A549 (cell line): ENCODE data around the gene DAGLA. TPM values are rescaled to one million over a fixed set of nuclear protein-coding genes. Genes with fewer than 3 reads are reported as not detected.

Source experiments
- ATAC-seq, 2 experiments: fragments of 200-7000 bp in 1 of 2; fragments of >200 bp in 1 of 2; cut with Nextera tagmentation in 1 of 2; cut with Tn5 transposase in 1 of 2; 3 replicates each; pipeline versions ENCODE4 v1.8.0 to v1.9.1; 2018 to 2020; ENCODE audit warnings: mild to moderate bottlenecking in 1 of 2, moderate library complexity in 1 of 2
- CTCF ChIA-PET: fragments of 300-600 bp; sonication (Branson Sonifier 250); formaldehyde crosslinking; extraction: SDS; loops from one replicate; lab custom pipeline; 2021; ENCODE audit warnings: antibody characterized with exemption, inconsistent platforms; lab: Yijun Ruan, JAX
- POLR2A ChIA-PET: fragments of 350-600 bp; formaldehyde crosslinking; extraction: SDS; loops from one replicate; lab custom pipeline; 2021; ENCODE audit warnings: antibody characterized with exemption, inconsistent platforms; lab: Yijun Ruan, JAX
- DNase-seq, 2 experiments: peaks; one replicate each; pipeline versions ENCODE4 v3.0.0 to v3.0.0-alpha.2; 2011 to 2016; ENCODE audit warnings: low read depth in 1 of 2, low spot score in 1 of 2
- FAIRE-seq: peaks from 2 replicates; lab custom pipeline; 2011; peaks lifted over from hg19 to GRCh38; lab: Jason Lieb, UNC
- H3K27ac ChIP-seq, 2 experiments: fragments of >200 bp; sonication (Bioruptor Twin); formaldehyde crosslinking; 3 replicates each; pipeline ENCODE4 v1.5.1; 2016 to 2017
- H3K4me1 ChIP-seq: fragments of >200 bp; sonication (Bioruptor Twin); formaldehyde crosslinking; 3 replicates; pipeline ENCODE4 v1.6.1; 2016
- H3K4me2 ChIP-seq: fragments of >200 bp; sonication (Bioruptor Twin); formaldehyde crosslinking; 3 replicates; pipeline ENCODE4 v1.6.1; 2016
- H3K4me3 ChIP-seq: fragments of >200 bp; sonication (Bioruptor Twin); formaldehyde crosslinking; 3 replicates; pipeline ENCODE4 v1.5.1; 2016
- H3K9me3 ChIP-seq: fragments of >200 bp; sonication (Bioruptor Twin); formaldehyde crosslinking; 3 replicates; pipeline ENCODE4 v1.6.1; 2016
- BHLHE40 ChIP-seq: IDR thresholded peaks from 2 replicates; pipeline ENCODE4 v1.6.1; 2012; ENCODE audit warnings: low read depth, low read length, inconsistent platforms
- CBX2 ChIP-seq: fragments of 200-600 bp; sonication (generic); IDR thresholded peaks from 2 replicates; pipeline ENCODE4 v1.6.1; 2016; ENCODE audit warnings: low read depth, mild to moderate bottlenecking, borderline replicate concordance
- CBX8 ChIP-seq: fragments of 200-600 bp; sonication (generic); IDR thresholded peaks from 2 replicates; pipeline ENCODE4 v1.6.1; 2016
- CEBPB ChIP-seq, 2 experiments: fragments of >200 bp in 1 of 2; sonication (Bioruptor Twin) in 1 of 2; formaldehyde crosslinking in 1 of 2; IDR thresholded peaks; 2 replicates each; pipeline ENCODE4 v1.6.1; 2012 to 2016
- CHD2 ChIP-seq: fragments of 150-350 bp; IDR thresholded peaks from 2 replicates; pipeline ENCODE4 v1.6.1; 2014; ENCODE audit warnings: low read length; ENCODE audit not compliant: partially characterized antibody
- EHF ChIP-seq: fragments of 250-450 bp; sonication (Bioruptor Pico); IDR thresholded peaks from 2 replicates; pipeline ENCODE4 v1.5.0; 2020; ENCODE audit warnings: mild to moderate bottlenecking
- EHMT2 ChIP-seq: fragments of 200-600 bp; sonication (generic); IDR thresholded peaks from 2 replicates; pipeline ENCODE4 v1.6.1; 2016; ENCODE audit warnings: antibody characterized with exemption, low read depth, mild to moderate bottlenecking, moderate library complexity
- FOXS1 ChIP-seq: fragments of 250-450 bp; sonication (Bioruptor Pico); IDR thresholded peaks from 2 replicates; pipeline ENCODE4 v1.5.0; 2020; ENCODE audit warnings: mild to moderate bottlenecking, moderate library complexity
- HEYL ChIP-seq: fragments of 250-450 bp; sonication (Bioruptor Pico); IDR thresholded peaks from 2 replicates; pipeline ENCODE4 v1.8.0; 2021; ENCODE audit warnings: mild to moderate bottlenecking, moderate library complexity
- HOXA7 ChIP-seq: fragments of 250-450 bp; sonication (Bioruptor Pico); IDR thresholded peaks from 2 replicates; pipeline ENCODE4 v1.5.0; 2020; ENCODE audit warnings: mild to moderate bottlenecking, moderate library complexity
- HOXB13 ChIP-seq: fragments of 250-450 bp; sonication (Bioruptor Pico); IDR thresholded peaks from 2 replicates; pipeline ENCODE4 v1.5.0; 2020; ENCODE audit warnings: low read depth, mild to moderate bottlenecking, moderate library complexity
- HOXB5 ChIP-seq: fragments of 250-450 bp; sonication (Bioruptor Pico); IDR thresholded peaks from 2 replicates; pipeline ENCODE4 v1.5.0; 2020; ENCODE audit warnings: mild to moderate bottlenecking, moderate library complexity
- JUNB ChIP-seq: fragments of >200 bp; sonication (Bioruptor Twin); formaldehyde crosslinking; IDR thresholded peaks from 2 replicates; pipeline ENCODE4 v1.6.1; 2016
- KDM5A ChIP-seq: fragments of 200-600 bp; sonication (generic); IDR thresholded peaks from 2 replicates; pipeline ENCODE4 v1.6.1; 2016; ENCODE audit warnings: antibody characterized with exemption, mild to moderate bottlenecking
- MAZ ChIP-seq: fragments of 150-350 bp; IDR thresholded peaks from 2 replicates; pipeline ENCODE4 v1.6.1; 2014; ENCODE audit warnings: antibody characterized with exemption, low read depth, low read length, borderline replicate concordance
- RCOR1 ChIP-seq: fragments of 150-350 bp; IDR thresholded peaks from 2 replicates; pipeline ENCODE4 v1.6.1; 2014; ENCODE audit warnings: antibody characterized with exemption, low read length, low read depth
- SMC3 ChIP-seq: fragments of >200 bp; sonication (Bioruptor Twin); formaldehyde crosslinking; IDR thresholded peaks from 3 replicates; pipeline ENCODE4 v1.6.1; 2018; ENCODE audit warnings: inconsistent platforms
- SREBF2 ChIP-seq: fragments of 450-650 bp; IDR thresholded peaks from 2 replicates; pipeline ENCODE4 v1.6.1; 2014; ENCODE audit warnings: mild to moderate bottlenecking, moderate library complexity
- TFCP2L1 ChIP-seq: fragments of 250-450 bp; sonication (Bioruptor Pico); IDR thresholded peaks from 2 replicates; pipeline ENCODE4 v1.5.0; 2021; ENCODE audit warnings: mild to moderate bottlenecking
- ZFP36 ChIP-seq: fragments of 450-650 bp; IDR thresholded peaks from 2 replicates; pipeline ENCODE4 v1.6.1; 2014; ENCODE audit warnings: borderline replicate concordance; ENCODE audit not compliant: partially characterized antibody
- ZNF302 ChIP-seq: fragments of 250-450 bp; sonication (Bioruptor Pico); IDR thresholded peaks from 2 replicates; pipeline ENCODE4 v1.9.0; 2021; ENCODE audit warnings: inconsistent platforms, mild to moderate bottlenecking, moderate library complexity
- ZSCAN20 ChIP-seq: fragments of 250-450 bp; sonication (Bioruptor Pico); IDR thresholded peaks from 2 replicates; pipeline ENCODE4 v1.8.0; 2022; ENCODE audit warnings: mild to moderate bottlenecking, moderate library complexity
- WGBS: methylation state at CpG from one replicate; pipeline ENCODE4 v1.1.6; 2017; ENCODE audit errors: missing lambda C conversion rate; 5-methylcytosine and 5-hydroxymethylcytosine counted together
- polyA plus RNA-seq, 4 experiments: library from polyadenylated mRNA; depleted of rRNA in 3 of 4; stranded (reverse); fragments of >200 nt; fragmentation: RNase III in 1 of 4; extraction: RNeasy Plus Mini Kit Qiagen cat#74134 plus additional on column Dnase treatment in 1 of 4; gene quantifications; 2 replicates in 3 of 4; 3 replicates in 1 of 4; pipeline ENCODE4 v1.2.3, GENCODE V29; 2011 to 2017
- TF ChIP-seq, protein P1 (sequence below): fragments of >200 bp; sonication (Bioruptor Twin); formaldehyde crosslinking; IDR thresholded peaks from 2 replicates; pipeline ENCODE4 v1.6.1; 2016
- TF ChIP-seq, protein P2 (sequence below): fragments of 150-350 bp; IDR thresholded peaks from 2 replicates; pipeline ENCODE4 v1.6.1; 2014; ENCODE audit warnings: low read depth, mild to moderate bottlenecking, low read length
- TF ChIP-seq, protein P3 (sequence below): IDR thresholded peaks from 2 replicates; pipeline ENCODE4 v1.6.1; 2012
- TF ChIP-seq, protein P4 (sequence below): IDR thresholded peaks from 2 replicates; pipeline ENCODE4 v1.6.1; 2012

The DAGLA gene
- polyA plus RNA-seq, 2 of the 4 experiments (the other 2 are of a cell fraction): 0.93 to 2.5 TPM

DNA sequence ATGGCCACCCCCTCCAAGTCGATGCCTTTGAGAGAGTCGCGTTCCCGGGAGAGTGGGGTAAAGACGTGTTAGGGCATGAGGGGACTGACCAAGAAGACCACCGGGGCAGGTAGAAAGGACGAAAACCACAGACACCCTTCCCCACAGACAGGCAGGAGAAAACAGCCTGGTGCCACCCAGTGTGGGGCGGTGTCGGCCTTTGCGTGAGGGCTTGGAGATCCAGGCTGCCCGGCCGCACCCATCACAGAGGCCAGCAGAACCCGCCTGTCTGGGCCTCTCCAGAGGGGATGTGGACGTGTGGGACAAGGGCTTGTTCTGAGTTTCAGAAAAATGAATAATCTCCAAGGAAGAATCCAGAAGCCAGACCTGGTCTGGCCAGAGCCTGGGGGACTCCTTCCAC lies 30.8 kb downstream of the DAGLA start:
- DNase-seq: no peak
- no peak overlapping the region for H3K27ac ChIP-seq
- H3K4me1 ChIP-seq: peaks cover 2% of the 10 kb centered on the region; the same call in 2 of the 3 replicates
- H3K4me2 ChIP-seq: no peak overlapping the region
- no peak for TF ChIP-seq EHF (CRISPR knock-in tag)
- TF ChIP-seq SREBF2: no peak
- 84% methylated on average over 14 of the region's 14 CpGs for WGBS
- H3K4me3 ChIP-seq: no peak overlapping the region
- POLR2A ChIA-PET: no interaction called here
- H3K9me3 ChIP-seq: no peaks in the 10 kb centered on the region
- no peak for ATAC-seq
- CTCF ChIA-PET: interaction anchor here (1.2 to 3.2 kb wide), 5 partner anchors 12 to 72 kb away, joined by 3 to 13 read pairs (median 10); no protein-coding TSS in a partner anchor
- no peak for FAIRE-seq

DNA sequence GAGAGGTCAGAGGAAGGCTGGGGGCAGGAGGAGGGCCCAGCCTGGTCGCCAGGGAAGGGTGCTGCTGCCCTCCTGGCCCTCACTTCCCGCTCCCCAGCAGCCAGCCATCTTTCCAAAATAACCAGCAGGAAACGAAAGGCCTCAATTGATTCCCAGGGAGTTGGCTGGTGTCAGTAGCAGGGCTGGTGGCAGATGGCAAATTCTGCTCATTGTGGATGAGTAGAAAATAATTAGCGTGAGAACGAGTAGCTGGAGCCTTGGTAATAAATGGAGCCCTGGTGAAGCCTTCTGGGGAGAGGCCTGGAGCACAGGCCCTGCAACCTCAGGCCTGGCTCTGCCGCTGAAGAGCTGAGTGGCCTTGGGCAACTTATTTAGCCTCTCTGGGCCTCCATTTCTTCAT lies 31.3 kb downstream of the DAGLA start:
- ChIA-PET POLR2A (no interaction called here), CTCF (interaction anchor here (1.2 to 5.4 kb wide), 5 partner anchors 11 to 42 kb away, joined by 3 to 27 read pairs (median 5); no protein-coding TSS in a partner anchor)
- H3K4me1 ChIP-seq: peaks cover 7% of the 10 kb centered on the region
- no peak for DNase-seq
- no peak for FAIRE-seq
- 95% methylated on average over 5 of the region's 6 CpGs for WGBS
- TF ChIP-seq, protein P1, sequence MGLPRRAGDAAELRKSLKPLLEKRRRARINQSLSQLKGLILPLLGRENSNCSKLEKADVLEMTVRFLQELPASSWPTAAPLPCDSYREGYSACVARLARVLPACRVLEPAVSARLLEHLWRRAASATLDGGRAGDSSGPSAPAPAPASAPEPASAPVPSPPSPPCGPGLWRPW: no peak
- no peak for TF ChIP-seq EHMT2
- TF ChIP-seq HOXB5: no peak
- no peak overlapping the region for H3K27ac ChIP-seq
- no peaks in the 10 kb centered on the region for H3K9me3 ChIP-seq
- H3K4me3 ChIP-seq: no peak overlapping the region
- H3K4me2 ChIP-seq: no peak overlapping the region
- ATAC-seq: no peak

DNA sequence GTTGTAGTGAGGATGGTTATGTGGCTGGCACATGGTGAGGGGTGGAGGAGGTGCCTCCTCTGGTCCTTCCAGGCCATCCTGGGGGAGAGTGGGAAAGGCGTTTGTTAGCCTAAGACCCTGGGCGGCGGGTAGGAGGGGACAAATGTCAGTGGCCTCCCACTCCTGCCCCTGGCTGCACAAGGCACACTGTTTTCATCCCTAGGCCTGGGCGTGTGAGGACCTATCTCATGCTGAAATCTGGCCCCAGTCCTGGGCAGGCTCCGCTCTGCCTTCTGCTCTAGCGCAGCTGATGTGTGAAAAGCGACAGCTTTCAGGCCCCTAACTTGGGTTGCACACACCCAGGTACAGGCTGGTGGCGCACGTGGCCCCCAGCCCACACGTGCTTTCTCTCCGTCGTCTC lies 32.1 kb downstream of the DAGLA start:
- no peaks in the 10 kb centered on the region for H3K9me3 ChIP-seq
- no peak overlapping the region for H3K27ac ChIP-seq
- DNase-seq (no peak), FAIRE-seq (no peak), ATAC-seq (no peak)
- CTCF ChIA-PET: interaction anchor here (0.7 to 5.4 kb wide), 5 partner anchors 12 to 74 kb away, joined by 3 to 27 read pairs (median 5); no protein-coding TSS in a partner anchor
- POLR2A ChIA-PET: no interaction called here
- TF ChIP-seq HEYL: no peak
- TF ChIP-seq, protein P2, sequence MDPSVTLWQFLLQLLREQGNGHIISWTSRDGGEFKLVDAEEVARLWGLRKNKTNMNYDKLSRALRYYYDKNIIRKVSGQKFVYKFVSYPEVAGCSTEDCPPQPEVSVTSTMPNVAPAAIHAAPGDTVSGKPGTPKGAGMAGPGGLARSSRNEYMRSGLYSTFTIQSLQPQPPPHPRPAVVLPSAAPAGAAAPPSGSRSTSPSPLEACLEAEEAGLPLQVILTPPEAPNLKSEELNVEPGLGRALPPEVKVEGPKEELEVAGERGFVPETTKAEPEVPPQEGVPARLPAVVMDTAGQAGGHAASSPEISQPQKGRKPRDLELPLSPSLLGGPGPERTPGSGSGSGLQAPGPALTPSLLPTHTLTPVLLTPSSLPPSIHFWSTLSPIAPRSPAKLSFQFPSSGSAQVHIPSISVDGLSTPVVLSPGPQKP: no peak
- TF ChIP-seq CBX8: no peak
- TF ChIP-seq CHD2: no peak
- no peak for TF ChIP-seq BHLHE40
- no peak for TF ChIP-seq RCOR1
- no peak for TF ChIP-seq ZNF302 (CRISPR knock-in tag)
- TF ChIP-seq TFCP2L1 (CRISPR knock-in tag): no peak
- no peak for TF ChIP-seq HOXB5
- TF ChIP-seq, protein P3, sequence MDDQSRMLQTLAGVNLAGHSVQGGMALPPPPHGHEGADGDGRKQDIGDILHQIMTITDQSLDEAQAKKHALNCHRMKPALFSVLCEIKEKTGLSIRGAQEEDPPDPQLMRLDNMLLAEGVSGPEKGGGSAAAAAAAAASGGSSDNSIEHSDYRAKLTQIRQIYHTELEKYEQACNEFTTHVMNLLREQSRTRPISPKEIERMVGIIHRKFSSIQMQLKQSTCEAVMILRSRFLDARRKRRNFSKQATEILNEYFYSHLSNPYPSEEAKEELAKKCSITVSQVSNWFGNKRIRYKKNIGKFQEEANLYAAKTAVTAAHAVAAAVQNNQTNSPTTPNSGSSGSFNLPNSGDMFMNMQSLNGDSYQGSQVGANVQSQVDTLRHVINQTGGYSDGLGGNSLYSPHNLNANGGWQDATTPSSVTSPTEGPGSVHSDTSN: no peak
- no peak for TF ChIP-seq KDM5A
- TF ChIP-seq CBX2: no peak
- peaks cover 13% of the 10 kb centered on the region for H3K4me1 ChIP-seq
- WGBS: 93% methylated on average over 12 of the region's 12 CpGs
- H3K4me3 ChIP-seq: no peak overlapping the region
- no peak overlapping the region for H3K4me2 ChIP-seq

DNA sequence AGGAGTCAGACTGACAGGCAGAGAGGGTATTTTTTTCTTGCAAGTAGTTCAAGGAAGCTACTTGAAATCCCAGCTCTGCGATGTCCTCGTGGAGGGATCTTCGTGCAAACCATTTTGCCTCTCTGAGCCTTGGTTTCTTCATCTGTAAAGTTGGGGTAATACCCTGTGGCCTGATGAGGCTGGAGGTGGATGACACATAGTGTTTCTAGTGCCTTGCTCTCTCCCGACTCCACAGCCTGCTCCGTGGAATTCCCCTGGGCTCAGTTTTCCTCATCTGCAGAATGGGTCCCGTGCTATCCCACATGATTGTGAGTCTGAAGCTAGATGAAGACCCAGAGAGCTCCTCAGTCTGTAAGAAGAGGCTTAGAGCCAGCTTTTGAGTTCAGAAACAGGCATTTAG lies 32.7 kb downstream of the DAGLA start:
- DNase-seq (no peak), ATAC-seq (no peak), FAIRE-seq (no peak)
- Histone ChIP-seq H3K4me3 (no peak overlapping the region), H3K4me2 (no peak overlapping the region), H3K4me1 (peaks cover 14% of the 10 kb centered on the region), H3K9me3 (no peaks in the 10 kb centered on the region), H3K27ac (no peak overlapping the region)
- ChIA-PET CTCF (interaction anchor here (0.7 to 5.4 kb wide), 6 partner anchors 11 to 203 kb away, joined by 3 to 27 read pairs (median 6); no protein-coding TSS in a partner anchor), POLR2A (no interaction called here)
- no peak for TF ChIP-seq JUNB
- no peak for TF ChIP-seq ZFP36
- TF ChIP-seq CBX2: no peak
- TF ChIP-seq CEBPB (IDR thresholded peaks at IDR 0.05): no peak
- TF ChIP-seq, protein P3: no peak
- TF ChIP-seq SMC3: no peak
- TF ChIP-seq ZSCAN20: no peak
- TF ChIP-seq, protein P4, sequence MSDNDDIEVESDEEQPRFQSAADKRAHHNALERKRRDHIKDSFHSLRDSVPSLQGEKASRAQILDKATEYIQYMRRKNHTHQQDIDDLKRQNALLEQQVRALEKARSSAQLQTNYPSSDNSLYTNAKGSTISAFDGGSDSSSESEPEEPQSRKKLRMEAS: no peak
- TF ChIP-seq HOXB13: no peak
- no peak for TF ChIP-seq MAZ
- no peak for TF ChIP-seq FOXS1 (CRISPR knock-in tag)
- no peak for TF ChIP-seq HOXA7
- 85% methylated on average over 6 of the region's 6 CpGs for WGBS
